Renal cortex interstitium (tissue), 11 donors: ENCODE results near the gene JMJD8. TPM values are rescaled to one million over a fixed set of nuclear protein-coding genes. Genes with fewer than 3 reads are reported as not detected.
A peak's percentile ranks its signal among the peaks of the same experiment; 100 is the strongest.
"Not testable (repeated sequence)": the region's sequence is repeated elsewhere in the genome, so short reads cannot be mapped to it uniquely, and the experiment has no call there.

Experiments used
- DNase-seq, 11 donors: peaks; one replicate each; pipeline ENCODE4 v3.0.0-alpha.2; 2013; ENCODE audit warnings: low read depth in 9 of 11, low spot score in 4 of 11; ENCODE audit errors: extremely low read depth in 1 of 11
- polyA plus RNA-seq, 3 donors: library from polyadenylated mRNA; unstranded; fragments of 120-200 nt; gene quantifications; one replicate each; pipeline ENCODE4 v1.2.1, GENCODE V29; 2013; ENCODE audit not compliant: insufficient read length in 3 of 3

The JMJD8 gene
- polyA plus RNA-seq, 3 donors, result 48.7 to 73.8 (median 73.5) TPM

GRCh38 chr16:700684-701584 lies 16.8 kb upstream of the JMJD8 start:
- DNase-seq, result no peak

- no peak for DNase-seq
Measured at GRCh38 chr16:698911-699671, 15.0 kb upstream of the JMJD8 start.

- DNase-seq, result peak in 1 of 11 donors; percentile 53
Measured at GRCh38 chr16:695355-696089, 11.4 kb upstream of the JMJD8 start.

GRCh38 chr16:694863-695354 lies 10.8 kb upstream of the JMJD8 start:
- no peak for DNase-seq

- DNase-seq, result no peak
Measured at GRCh38 chr16:694187-694862, 10.2 kb upstream of the JMJD8 start.

GRCh38 chr16:693766-694165 lies 9.6 kb upstream of the JMJD8 start:
- no peak for DNase-seq

- DNase-seq, result no peak
Measured at GRCh38 chr16:693364-693763, 9.2 kb upstream of the JMJD8 start.

GRCh38 chr16:692356-693108 lies 8.4 kb upstream of the JMJD8 start:
- DNase-seq, result no peak

- DNase-seq, result not testable (repeated sequence)
Measured at GRCh38 chr16:691242-691641, 7.1 kb upstream of the JMJD8 start.

- DNase-seq, result no peak
Measured at GRCh38 chr16:689175-689897, 5.2 kb upstream of the JMJD8 start.

- DNase-seq, result no peak
Measured at GRCh38 chr16:687499-687898, 3.4 kb upstream of the JMJD8 start.

GRCh38 chr16:686459-687260 lies 2.5 kb upstream of the JMJD8 start:
- DNase-seq, result no peak

- no peak for DNase-seq
Measured at GRCh38 chr16:685967-686366, 1.8 kb upstream of the JMJD8 start.

- no peak for DNase-seq
Measured at GRCh38 chr16:684961-685696, 995 bp upstream of the JMJD8 start.

GRCh38 chr16:683396-684070 lies 601 bp downstream of the JMJD8 start:
- no peak for DNase-seq
